Loucy (cell line): Measurements from ENCODE around the gene CYP3A5.
"Not testable (repeated sequence)": the region's sequence is repeated elsewhere in the genome, so short reads cannot be mapped to it uniquely, and the experiment has no call there.

Source experiments
- H2AFZ ChIP-seq: fragments of 200-600 bp; sonication (generic); 2 replicates; pipeline ENCODE4 v1.6.0; 2016; ENCODE audit warnings: antibody characterized with exemption, mild to moderate bottlenecking, low read length, moderate library complexity
- H3F3A ChIP-seq: fragments of 200-600 bp; 2 replicates; pipeline ENCODE4 v1.6.0; 2016; ENCODE audit warnings: antibody characterized with exemption, low read depth, mild to moderate bottlenecking
- H3K27me3 ChIP-seq: fragments of 200-600 bp; sonication (generic); 2 replicates; pipeline ENCODE4 v1.6.1; 2014; ENCODE audit warnings: low read length, mild to moderate bottlenecking; ENCODE audit not compliant: insufficient read depth, poor library complexity, severe bottlenecking
- H3K36me3 ChIP-seq: fragments of 200-600 bp; sonication (generic); 2 replicates; pipeline ENCODE4 v1.6.1; 2016; ENCODE audit warnings: low read length; ENCODE audit not compliant: insufficient read depth
- H3K4me1 ChIP-seq: fragments of 200-600 bp; sonication (generic); 2 replicates; pipeline ENCODE4 v1.5.1; 2014; ENCODE audit warnings: low read length, mild to moderate bottlenecking; ENCODE audit not compliant: insufficient read depth, poor library complexity, severe bottlenecking
- H3K4me2 ChIP-seq: fragments of 200-600 bp; sonication (generic); 2 replicates; pipeline ENCODE4 v1.6.0; 2014; ENCODE audit warnings: antibody characterized with exemption, low read length, low read depth, mild to moderate bottlenecking; ENCODE audit not compliant: poor library complexity, severe bottlenecking
- H3K4me3 ChIP-seq: fragments of 200-600 bp; sonication (generic); 2 replicates; pipeline ENCODE4 v1.5.1; 2014; ENCODE audit warnings: low read length, mild to moderate bottlenecking, mixed read lengths; ENCODE audit not compliant: poor library complexity, severe bottlenecking
- H3K79me2 ChIP-seq: fragments of 200-600 bp; sonication (generic); 2 replicates; pipeline ENCODE4 v1.6.1; 2014; ENCODE audit warnings: low read length; ENCODE audit not compliant: insufficient read depth
- H3K9ac ChIP-seq: fragments of 200-600 bp; sonication (generic); 2 replicates; pipeline ENCODE4 v1.6.0; 2014; ENCODE audit warnings: mild to moderate bottlenecking, low read depth, low read length, moderate library complexity; ENCODE audit not compliant: poor library complexity, severe bottlenecking
- H3K9me2 ChIP-seq: fragments of 200-600 bp; sonication (generic); replicated peaks from 2 replicates; pipeline ENCODE4 v1.6.1; 2016; ENCODE audit warnings: low read depth, low read length, mixed read lengths
- H3K9me3 ChIP-seq: fragments of 200-600 bp; sonication (generic); 2 replicates; pipeline ENCODE4 v1.6.1; 2014; ENCODE audit warnings: mild to moderate bottlenecking, antibody characterized with exemption, low read length, low read depth; ENCODE audit not compliant: insufficient read depth
- H4K20me1 ChIP-seq: fragments of 200-600 bp; sonication (generic); 2 replicates; pipeline ENCODE4 v1.6.0; 2014; ENCODE audit warnings: antibody characterized with exemption, low read length, mild to moderate bottlenecking; ENCODE audit not compliant: insufficient read depth, poor library complexity, severe bottlenecking
- CTCF ChIP-seq: fragments of 200-600 bp; sonication (generic); conservative IDR thresholded peaks from 2 replicates; pipeline ENCODE4 v1.5.1; 2014; ENCODE audit warnings: mild to moderate bottlenecking, antibody characterized with exemption, low read length
- EZH2phosphoT487 ChIP-seq: fragments of 200-600 bp; IDR thresholded peaks from 2 replicates; pipeline ENCODE4 v1.6.1; 2018; ENCODE audit warnings: antibody characterized with exemption, mild to moderate bottlenecking, moderate library complexity, borderline replicate concordance

Gene CYP3A5

GRCh38 chr7:99679400-99680191 lies at the start of gene CYP3A5:
Gene CYP3A5, minus strand, starts transcription at chr7:99679996. Its CDS starts 100 bp downstream, at chr7:99679896.
- no peak within 1 kb of the TSS for H3K4me3 ChIP-seq
- no peak within 1 kb of the TSS for H2AFZ ChIP-seq
- no peaks in the 10 kb centered on the region for H3K27me3 ChIP-seq
- no peaks in the 10 kb centered on the region for H3K36me3 ChIP-seq
- H3K4me1 ChIP-seq = no peaks in the 10 kb centered on the region
- TF ChIP-seq CTCF (no peak), EZH2phosphoT487 (no peak)
- H3K9ac ChIP-seq = no peak within 1 kb of the TSS
- no peaks in the 10 kb centered on the region for H4K20me1 ChIP-seq
- no peaks in the 10 kb centered on the region for H3K9me3 ChIP-seq
- no peak within 1 kb of the TSS for H3K4me2 ChIP-seq
- no peaks in the 10 kb centered on the region for H3K9me2 ChIP-seq
- no peaks in the 10 kb centered on the region for H3K79me2 ChIP-seq
- peaks cover 5% of the 10 kb centered on the region; the same call in 1 of the 2 replicates for H3F3A ChIP-seq

- no peaks in the 10 kb centered on the region for H3K9me3 ChIP-seq
- no peak overlapping the region for H3K9ac ChIP-seq
- H3K79me2 ChIP-seq = no peaks in the 10 kb centered on the region
- no peak for TF ChIP-seq EZH2phosphoT487
- no peak for TF ChIP-seq CTCF
- H4K20me1 ChIP-seq = no peaks in the 10 kb centered on the region
- H3K27me3 ChIP-seq = no peaks in the 10 kb centered on the region
- H3K4me1 ChIP-seq = peaks cover 21% of the 10 kb centered on the region
- H3K36me3 ChIP-seq = no peaks in the 10 kb centered on the region
- H3F3A ChIP-seq = no peaks in the 10 kb centered on the region
- H3K4me3 ChIP-seq = no peak overlapping the region
- H3K9me2 ChIP-seq = no peaks in the 10 kb centered on the region
- no peak overlapping the region for H2AFZ ChIP-seq
- no peak overlapping the region for H3K4me2 ChIP-seq
Observed at GRCh38 chr7:99728615-99729014, 48.8 kb upstream of the CYP3A5 start.

GRCh38 chr7:99723201-99723600 lies 43.4 kb upstream of the CYP3A5 start:
- H3K9me2 ChIP-seq, H3K4me1 ChIP-seq, H3K4me2 ChIP-seq, H4K20me1 ChIP-seq, H3K9ac ChIP-seq, H3F3A ChIP-seq, H2AFZ ChIP-seq, H3K36me3 ChIP-seq, H3K79me2 ChIP-seq, H3K27me3 ChIP-seq, H3K9me3 ChIP-seq, H3K4me3 ChIP-seq: not testable (repeated sequence)
